Measurements from ENCODE around the gene FAM120AOS. TPM values are rescaled to one million over a fixed set of nuclear protein-coding genes. Genes with fewer than 3 reads are reported as not detected.

FAM120AOS gene
- total RNA-seq, 2 experiments from 2014 or later: 47.1 to 55.7 TPM

DNA sequence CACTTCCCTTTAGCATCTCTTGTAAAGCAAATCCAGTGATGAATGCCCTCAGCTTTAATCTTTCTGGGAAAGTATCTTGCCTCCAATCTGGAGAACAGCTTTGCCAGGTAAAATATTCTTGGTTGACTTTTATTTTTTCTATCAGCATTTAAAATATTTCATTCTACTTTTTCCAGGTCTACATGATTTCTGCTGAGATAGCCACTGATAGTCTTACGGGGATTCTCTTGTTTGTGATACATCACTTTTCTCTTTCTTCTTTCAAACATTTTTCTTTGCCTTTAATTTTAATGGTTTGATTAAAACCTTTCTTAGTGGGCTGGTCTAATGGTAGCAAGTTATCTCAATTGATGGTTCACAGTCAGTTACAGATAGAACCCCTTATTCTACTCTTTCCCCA is 35.8 kb downstream of the FAM120AOS start:
- Histone ChIP-seq H3K4me1 (ENCODE audit: insufficient read depth, low read length, poor library complexity, severe bottlenecking) (no peaks in the 10 kb centered on the region), H3K4me2 (ENCODE audit: low read length) (no peak overlapping the region), H3K9me2 (ENCODE audit: insufficient read depth, low read length) (no peaks in the 10 kb centered on the region), H3K27ac (ENCODE audit: low read depth, low read length, poor library complexity, severe bottlenecking) (no peak overlapping the region), H3K4me3 (ENCODE audit: low read depth, low read length, poor library complexity, severe bottlenecking) (no peak overlapping the region), H3K9me3 (ENCODE audit: low read length) (peaks cover 5% of the 10 kb centered on the region), H3K79me2 (ENCODE audit: insufficient read depth, low read depth, low read length) (no peaks in the 10 kb centered on the region), H4K20me1 (ENCODE audit: insufficient read depth, low read length) (no peaks in the 10 kb centered on the region), H3K36me3 (ENCODE audit: insufficient read depth, low read length) (no peaks in the 10 kb centered on the region), H2AFZ (ENCODE audit: low read length) (no peak overlapping the region)
- BruUV-seq (replicated peaks): no TSS peak
- no peak for DNase-seq (ENCODE audit: low spot score)
- ChIA-PET POLR2A (no interaction called here), CTCF (ENCODE audit: unreplicated experiment) (no interaction called here)
- intact Hi-C loops (cut with micrococcal nuclease; ENCODE audit: unreplicated experiment): no loop called here
- TF ChIP-seq, protein P1, sequence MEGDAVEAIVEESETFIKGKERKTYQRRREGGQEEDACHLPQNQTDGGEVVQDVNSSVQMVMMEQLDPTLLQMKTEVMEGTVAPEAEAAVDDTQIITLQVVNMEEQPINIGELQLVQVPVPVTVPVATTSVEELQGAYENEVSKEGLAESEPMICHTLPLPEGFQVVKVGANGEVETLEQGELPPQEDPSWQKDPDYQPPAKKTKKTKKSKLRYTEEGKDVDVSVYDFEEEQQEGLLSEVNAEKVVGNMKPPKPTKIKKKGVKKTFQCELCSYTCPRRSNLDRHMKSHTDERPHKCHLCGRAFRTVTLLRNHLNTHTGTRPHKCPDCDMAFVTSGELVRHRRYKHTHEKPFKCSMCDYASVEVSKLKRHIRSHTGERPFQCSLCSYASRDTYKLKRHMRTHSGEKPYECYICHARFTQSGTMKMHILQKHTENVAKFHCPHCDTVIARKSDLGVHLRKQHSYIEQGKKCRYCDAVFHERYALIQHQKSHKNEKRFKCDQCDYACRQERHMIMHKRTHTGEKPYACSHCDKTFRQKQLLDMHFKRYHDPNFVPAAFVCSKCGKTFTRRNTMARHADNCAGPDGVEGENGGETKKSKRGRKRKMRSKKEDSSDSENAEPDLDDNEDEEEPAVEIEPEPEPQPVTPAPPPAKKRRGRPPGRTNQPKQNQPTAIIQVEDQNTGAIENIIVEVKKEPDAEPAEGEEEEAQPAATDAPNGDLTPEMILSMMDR (conservative IDR thresholded peaks at IDR 0.05; ENCODE audit: low read length): no peak
- no peak for TF ChIP-seq EZH2phosphoT487 (IDR thresholded peaks at IDR 0.05; ENCODE audit: borderline replicate concordance, low read depth, low read length)

DNA sequence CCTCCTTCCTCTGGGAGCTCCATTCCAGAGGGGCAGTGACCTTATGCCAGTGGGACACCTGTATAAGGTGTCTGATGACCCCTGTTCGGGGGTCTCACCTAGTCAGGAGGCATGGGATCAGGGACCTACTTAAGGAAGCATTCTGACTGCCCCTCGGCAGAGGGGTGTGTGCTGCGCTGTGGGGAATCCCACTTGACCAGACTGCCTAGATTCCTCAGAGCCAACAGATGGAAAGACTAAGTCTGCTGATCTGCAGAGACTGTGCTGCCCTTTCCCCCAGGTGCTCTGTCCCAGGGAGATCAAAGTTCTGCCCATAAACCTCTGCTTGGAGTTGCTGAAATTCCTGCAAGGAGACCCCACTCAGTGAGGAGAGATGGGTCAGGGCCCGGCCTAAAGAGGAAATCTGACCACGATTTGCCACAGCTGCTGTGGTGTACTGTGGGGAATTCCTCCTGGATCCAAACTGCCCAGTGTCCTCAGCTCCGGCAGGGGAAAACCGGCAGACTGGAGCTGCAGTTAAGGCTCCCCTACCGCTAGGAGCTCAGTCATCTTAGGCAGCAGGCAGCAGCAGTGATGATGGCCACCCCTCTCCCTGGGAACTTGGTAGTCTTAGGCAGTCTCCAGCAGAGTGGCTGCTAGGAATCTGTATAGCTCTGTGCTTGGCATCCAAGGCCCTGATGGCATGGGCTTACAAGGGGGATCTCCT is 36.7 kb downstream of the FAM120AOS start:
- POLR2A ChIA-PET: no interaction called here
- CTCF ChIA-PET (ENCODE audit: unreplicated experiment): no interaction called here
- Histone ChIP-seq H4K20me1 (ENCODE audit: insufficient read depth, low read length) (no peaks in the 10 kb centered on the region), H3K79me2 (ENCODE audit: insufficient read depth, low read depth, low read length) (no peaks in the 10 kb centered on the region), H3K9me2 (ENCODE audit: insufficient read depth, low read length) (no peaks in the 10 kb centered on the region), H3K4me3 (ENCODE audit: low read depth, low read length, poor library complexity, severe bottlenecking) (no peak overlapping the region), H3K9me3 (ENCODE audit: low read length) (peaks cover 5% of the 10 kb centered on the region), H3K4me2 (ENCODE audit: low read length) (no peak overlapping the region), H3K4me1 (ENCODE audit: insufficient read depth, low read length, poor library complexity, severe bottlenecking) (no peaks in the 10 kb centered on the region), H3K27ac (ENCODE audit: low read depth, low read length, poor library complexity, severe bottlenecking) (no peak overlapping the region), H2AFZ (ENCODE audit: low read length) (no peak overlapping the region), H3K36me3 (ENCODE audit: insufficient read depth, low read length) (no peaks in the 10 kb centered on the region)
- no peak for TF ChIP-seq EZH2phosphoT487 (IDR thresholded peaks at IDR 0.05; ENCODE audit: borderline replicate concordance, low read depth, low read length)
- TF ChIP-seq, protein P1 (conservative IDR thresholded peaks at IDR 0.05; ENCODE audit: low read length): no peak
- intact Hi-C loops (cut with micrococcal nuclease; ENCODE audit: unreplicated experiment): no loop called here
- DNase-seq (ENCODE audit: low spot score): no peak
- BruUV-seq (replicated peaks): no TSS peak

DNA sequence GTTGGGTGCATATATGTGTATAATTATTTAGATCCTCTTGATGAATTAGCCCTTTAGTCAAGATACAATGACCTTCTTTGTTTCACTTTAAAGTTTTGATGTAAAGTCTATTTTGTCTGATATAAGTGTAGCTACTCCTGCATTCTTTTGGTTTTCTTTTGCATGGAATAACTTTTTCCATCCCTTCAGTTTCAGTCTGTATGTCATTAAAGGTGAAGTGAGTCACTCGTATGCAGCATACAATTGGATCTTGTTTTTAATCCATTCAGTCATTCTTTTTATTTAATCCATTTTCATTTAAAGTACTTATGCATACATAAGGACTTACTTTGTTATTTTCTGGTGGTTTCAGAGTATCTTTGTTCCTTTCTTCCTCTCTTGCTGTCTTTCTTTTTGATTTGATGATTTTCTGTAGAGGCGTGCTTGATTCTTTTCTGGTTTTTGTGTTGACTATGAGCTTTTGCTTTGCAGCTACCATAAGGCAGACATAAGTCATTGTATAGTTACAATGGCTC is 38.1 kb downstream of the FAM120AOS start:
- Histone ChIP-seq H3K36me3 (ENCODE audit: insufficient read depth, low read length) (no peaks in the 10 kb centered on the region), H2AFZ (ENCODE audit: low read length) (no peak overlapping the region), H3K4me1 (ENCODE audit: insufficient read depth, low read length, poor library complexity, severe bottlenecking) (no peaks in the 10 kb centered on the region), H3K79me2 (ENCODE audit: insufficient read depth, low read depth, low read length) (no peaks in the 10 kb centered on the region), H3K27ac (ENCODE audit: low read depth, low read length, poor library complexity, severe bottlenecking) (no peak overlapping the region), H3K9me3 (ENCODE audit: low read length) (peaks cover 5% of the 10 kb centered on the region), H4K20me1 (ENCODE audit: insufficient read depth, low read length) (no peaks in the 10 kb centered on the region), H3K4me2 (ENCODE audit: low read length) (no peak overlapping the region), H3K4me3 (ENCODE audit: low read depth, low read length, poor library complexity, severe bottlenecking) (no peak overlapping the region), H3K9me2 (ENCODE audit: insufficient read depth, low read length) (no peaks in the 10 kb centered on the region)
- intact Hi-C loops (cut with micrococcal nuclease; ENCODE audit: unreplicated experiment): no loop called here
- BruUV-seq (replicated peaks): no TSS peak
- TF ChIP-seq EZH2phosphoT487 (IDR thresholded peaks at IDR 0.05; ENCODE audit: borderline replicate concordance, low read depth, low read length): no peak
- TF ChIP-seq, protein P1 (conservative IDR thresholded peaks at IDR 0.05; ENCODE audit: low read length): no peak
- POLR2A ChIA-PET: no interaction called here
- CTCF ChIA-PET (ENCODE audit: unreplicated experiment): no interaction called here
- no peak for DNase-seq (ENCODE audit: low spot score)
